PFSK-1 (cell line): Measurements from ENCODE around the gene SNX32.

Source experiments
- FOXP2 ChIP-seq: optimal IDR thresholded peaks from 2 replicates; pipeline ENCODE3; 2011; ENCODE audit warnings: borderline replicate concordance, control low read depth, inconsistent platforms; ENCODE audit not compliant: insufficient read depth; ENCODE audit errors: extremely low read length, extremely low read depth
- POLR2AphosphoS5 ChIP-seq: IDR thresholded peaks from 2 replicates; pipeline ENCODE4 v1.6.1; 2012; ENCODE audit warnings: low read depth, mild to moderate bottlenecking, control low read depth, low read length, moderate library complexity
- REST ChIP-seq, 2 experiments: IDR thresholded peaks; 2 replicates each; pipeline versions ENCODE4 v1.6.1 to v1.8.0; 2011 to 2012; ENCODE audit warnings: low read depth in 2 of 2, low read length in 2 of 2, control low read depth in 1 of 2, inconsistent platforms in 1 of 2, mild to moderate bottlenecking in 1 of 2, moderate library complexity in 1 of 2; ENCODE audit not compliant: insufficient read depth in 1 of 2
- SIN3A ChIP-seq: IDR thresholded peaks from 2 replicates; pipeline ENCODE4 v1.6.1; 2012; ENCODE audit warnings: mild to moderate bottlenecking, low read length, moderate library complexity, borderline replicate concordance; ENCODE audit not compliant: insufficient read depth
- TAF1 ChIP-seq: IDR thresholded peaks from 2 replicates; pipeline ENCODE4 v1.6.1; 2012; ENCODE audit warnings: low read length, control low read depth, borderline replicate concordance; ENCODE audit not compliant: insufficient read depth

Gene SNX32

DNA sequence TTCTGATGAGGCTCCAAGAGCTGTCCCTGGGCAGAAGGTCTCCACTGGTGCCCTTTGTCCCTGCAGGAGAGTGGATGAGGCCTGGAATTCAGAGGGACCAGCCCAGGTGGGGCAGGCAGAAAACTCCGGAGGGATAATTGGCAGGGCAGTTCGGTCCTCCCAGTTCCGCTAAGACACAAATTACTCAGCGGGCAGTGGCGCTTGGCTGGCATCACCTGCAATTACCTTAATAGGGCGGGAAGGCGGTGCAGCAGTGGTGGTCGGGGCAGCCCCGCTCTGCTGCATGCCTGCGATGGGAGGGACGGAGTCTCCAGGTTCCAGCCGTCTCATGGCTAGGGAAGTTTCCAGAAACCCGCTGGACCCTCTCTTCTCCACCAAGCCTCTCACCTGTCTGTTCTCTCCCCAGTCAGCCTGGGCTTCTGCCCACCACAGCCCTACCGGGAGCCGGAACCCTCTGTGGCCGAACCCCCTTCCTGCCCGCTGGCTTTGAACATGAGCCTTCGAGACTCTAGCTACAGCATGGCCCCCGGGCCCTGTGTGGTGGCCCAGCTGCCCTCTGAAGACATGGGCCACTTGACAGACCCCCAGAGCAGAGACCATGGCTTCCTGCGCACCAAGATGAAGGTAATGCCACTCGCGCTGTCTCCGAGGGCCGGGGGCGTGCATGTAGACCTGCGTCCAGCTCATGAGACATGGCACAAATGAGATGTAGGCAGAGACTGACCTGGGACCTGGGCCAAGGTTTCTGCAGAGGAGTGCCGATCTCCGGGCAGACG lies 40.0 kb upstream of the SNX32 start:
- TF ChIP-seq REST (IDR thresholded peaks at IDR 0.05; ENCODE audit: insufficient read depth in 1 of 2, low read depth in 2 of 2, low read length in 2 of 2), result no peak

DNA sequence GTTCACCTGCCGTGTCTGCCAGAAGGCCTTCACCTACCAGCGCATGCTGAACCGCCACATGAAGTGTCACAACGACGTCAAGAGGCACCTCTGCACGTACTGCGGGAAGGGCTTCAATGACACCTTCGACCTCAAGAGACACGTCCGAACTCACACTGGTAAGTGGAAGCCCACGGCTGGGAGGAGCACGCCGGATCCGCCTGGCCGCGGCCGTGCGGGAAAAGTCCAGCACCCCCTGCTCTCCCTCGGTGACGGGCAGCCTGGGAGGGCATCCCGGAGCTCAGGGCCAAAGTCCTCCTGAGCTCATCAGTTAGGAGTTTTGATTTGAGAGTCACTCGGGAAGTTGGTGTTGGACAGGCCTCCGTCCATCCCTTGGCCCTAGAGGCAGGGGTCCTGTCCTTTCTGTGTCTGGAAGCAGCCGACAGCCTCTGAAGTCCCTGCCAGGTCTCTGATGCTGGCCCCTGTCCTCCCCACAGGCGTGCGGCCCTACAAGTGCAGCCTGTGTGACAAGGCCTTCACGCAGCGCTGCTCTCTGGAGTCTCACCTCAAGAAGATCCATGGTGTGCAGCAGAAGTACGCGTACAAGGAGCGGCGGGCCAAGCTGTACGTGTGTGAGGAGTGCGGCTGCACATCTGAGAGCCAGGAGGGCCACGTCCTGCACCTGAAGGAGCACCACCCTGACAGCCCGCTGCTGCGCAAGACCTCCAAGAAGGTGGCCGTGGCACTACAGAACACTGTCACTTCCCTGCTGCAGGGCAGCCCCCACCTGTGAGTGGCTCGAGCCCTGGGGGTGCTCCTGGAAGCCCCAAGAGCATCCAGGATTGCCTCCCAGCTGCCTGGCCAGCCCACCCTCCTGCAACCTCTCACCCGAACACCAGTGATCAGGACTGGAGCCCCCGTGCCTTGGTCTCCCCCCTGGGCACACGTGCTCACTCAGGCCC lies 38.9 kb upstream of the SNX32 start:
- no peak for TF ChIP-seq FOXP2
- no peak for TF ChIP-seq POLR2AphosphoS5
- TF ChIP-seq TAF1, result no peak
- TF ChIP-seq REST (IDR thresholded peaks at IDR 0.05; ENCODE audit: insufficient read depth in 1 of 2, low read depth in 2 of 2, low read length in 2 of 2), result no peak
- TF ChIP-seq SIN3A, result no peak

DNA sequence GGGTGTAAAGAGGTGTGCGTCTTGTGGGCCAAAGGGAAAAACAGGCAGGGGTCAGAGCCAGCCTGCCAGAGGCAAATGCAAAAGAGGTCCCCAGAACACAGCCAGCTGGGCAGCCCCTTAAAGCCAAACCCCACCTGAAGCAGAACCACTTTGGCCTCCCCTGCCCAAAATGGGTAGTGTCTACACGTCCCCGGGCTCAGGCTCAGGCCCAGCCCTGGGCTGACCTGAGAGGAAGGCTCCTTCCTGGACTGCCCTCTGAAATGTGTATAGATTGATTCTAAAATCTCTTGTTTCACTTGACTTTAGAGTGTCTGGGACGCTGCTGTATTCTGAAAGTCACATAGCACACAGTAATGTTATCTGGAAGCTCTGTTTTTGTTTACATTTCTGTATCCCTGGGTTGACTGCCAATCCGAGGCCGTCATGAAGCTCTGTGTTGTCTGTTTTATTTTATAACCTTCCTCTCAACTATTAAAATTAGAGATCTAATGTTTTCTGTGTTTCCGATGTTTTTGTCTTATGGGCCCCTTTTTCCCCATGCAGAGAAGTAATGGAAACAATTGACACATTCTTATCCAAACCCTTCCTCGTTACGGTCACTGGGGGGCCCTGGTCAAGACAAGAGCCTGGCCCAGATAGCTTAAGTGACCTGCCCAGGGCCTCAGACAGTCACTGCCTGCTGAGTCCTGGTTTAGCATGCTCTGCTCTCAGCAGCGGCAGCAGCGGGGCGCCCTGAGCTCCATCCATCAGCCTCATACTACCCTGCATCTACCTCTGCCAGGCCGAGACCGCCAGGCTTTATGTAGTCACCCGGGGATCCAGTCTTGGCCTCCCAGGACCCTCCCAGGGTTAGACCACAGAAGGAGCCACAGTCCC lies 36.8 kb upstream of the SNX32 start:
- TF ChIP-seq FOXP2, result no peak
- TF ChIP-seq SIN3A, result no peak
- TF ChIP-seq REST (IDR thresholded peaks at IDR 0.05; ENCODE audit: insufficient read depth in 1 of 2, low read depth in 2 of 2, low read length in 2 of 2), result no peak
- no peak for TF ChIP-seq POLR2AphosphoS5
- no peak for TF ChIP-seq TAF1

- TF ChIP-seq REST (IDR thresholded peaks at IDR 0.05; ENCODE audit: insufficient read depth in 1 of 2, low read depth in 2 of 2, low read length in 2 of 2), result no peak
- no peak for TF ChIP-seq SIN3A
Observed at GRCh38 chr11:65797711-65798110, 36.1 kb upstream of the SNX32 start.
